Myocyte (in vitro differentiated cells): Measurements from ENCODE around the gene VPREB1. TPM values are rescaled to one million over a fixed set of nuclear protein-coding genes. Genes with fewer than 3 reads are reported as not detected.
"Not testable (repeated sequence)": the region's sequence is repeated elsewhere in the genome, so short reads cannot be mapped to it uniquely, and the experiment has no call there.

Experiments
- DNase-seq: peaks from one replicate; pipeline ENCODE4 v3.0.0-alpha.2; 2012; ENCODE audit warnings: low read depth
- total RNA-seq: library from RNA; depleted of rRNA; stranded (reverse); fragments of >200 nt; gene quantifications from 2 replicates; pipeline ENCODE4 v1.2.3, GENCODE V29; 2014

The VPREB1 gene
- total RNA-seq, 1 donor from 2014 or later = not detected

- DNase-seq = no peak
Observed at GRCh38 chr22:22245256-22245909, 797 bp downstream of the VPREB1 start.

GRCh38 chr22:22245935-22246525 is 1.4 kb downstream of the VPREB1 start:
- DNase-seq = peak; percentile 95

GRCh38 chr22:22246706-22247105 is 2.1 kb downstream of the VPREB1 start:
- no peak for DNase-seq

- no peak for DNase-seq
Observed at GRCh38 chr22:22248878-22249277, 4.3 kb downstream of the VPREB1 start.

GRCh38 chr22:22250651-22251050 is 6.1 kb downstream of the VPREB1 start:
- DNase-seq = not testable (repeated sequence)

GRCh38 chr22:22256133-22256532 is 11.5 kb downstream of the VPREB1 start:
- DNase-seq = not testable (repeated sequence)

GRCh38 chr22:22258597-22259415 is 14.2 kb downstream of the VPREB1 start:
- not testable (repeated sequence) for DNase-seq

GRCh38 chr22:22260169-22260568 is 15.6 kb downstream of the VPREB1 start:
- DNase-seq = not testable (repeated sequence)

GRCh38 chr22:22260586-22260985 is 16.0 kb downstream of the VPREB1 start:
- DNase-seq = not testable (repeated sequence)

- DNase-seq = not testable (repeated sequence)
Observed at GRCh38 chr22:22262332-22263074, 17.9 kb downstream of the VPREB1 start.

GRCh38 chr22:22263823-22264222 is 19.2 kb downstream of the VPREB1 start:
- not testable (repeated sequence) for DNase-seq

- not testable (repeated sequence) for DNase-seq
Observed at GRCh38 chr22:22270036-22270676, 25.6 kb downstream of the VPREB1 start.

- DNase-seq = not testable (repeated sequence)
Observed at GRCh38 chr22:22277423-22277822, 32.8 kb downstream of the VPREB1 start.

GRCh38 chr22:22284962-22285756 is 40.6 kb downstream of the VPREB1 start:
- DNase-seq = not testable (repeated sequence)

GRCh38 chr22:22286390-22287105 is 42.0 kb downstream of the VPREB1 start:
- DNase-seq = not testable (repeated sequence)

- DNase-seq = not testable (repeated sequence)
Observed at GRCh38 chr22:22287106-22287626, 42.6 kb downstream of the VPREB1 start.

GRCh38 chr22:22289666-22290065 is 45.1 kb downstream of the VPREB1 start:
- DNase-seq = not testable (repeated sequence)

- not testable (repeated sequence) for DNase-seq
Observed at GRCh38 chr22:22291129-22291806, 46.7 kb downstream of the VPREB1 start.
